GM12875 (cell line): ENCODE data around the gene DTNBP1.

Source experiments
- H3K4me3 ChIP-seq: one replicate; pipeline ENCODE4 v1.5.1; 2011; ENCODE audit warnings: low read depth, low read length, control low read depth
- CTCF ChIP-seq: IDR thresholded peaks from 2 replicates; pipeline ENCODE4 v1.5.1; 2011; ENCODE audit warnings: low read depth, mild to moderate bottlenecking, control low read depth, inconsistent platforms, low read length, moderate library complexity, borderline replicate concordance; ENCODE audit not compliant: insufficient read depth

DTNBP1 gene

GRCh38 chr6:15630202-15630601 is 32.6 kb downstream of the DTNBP1 start:
- no peak for TF ChIP-seq CTCF
- no peak overlapping the region for H3K4me3 ChIP-seq

GRCh38 chr6:15629487-15629886 is 33.3 kb downstream of the DTNBP1 start:
- TF ChIP-seq CTCF: no peak
- H3K4me3 ChIP-seq: no peak overlapping the region

GRCh38 chr6:15628499-15629131 is 34.2 kb downstream of the DTNBP1 start:
- no peak overlapping the region for H3K4me3 ChIP-seq
- TF ChIP-seq CTCF: no peak

- no peak overlapping the region for H3K4me3 ChIP-seq
- TF ChIP-seq CTCF: no peak
Measured at GRCh38 chr6:15627821-15628220, 35.0 kb downstream of the DTNBP1 start.

- no peak overlapping the region for H3K4me3 ChIP-seq
- TF ChIP-seq CTCF: no peak
Measured at GRCh38 chr6:15626878-15627674, 35.8 kb downstream of the DTNBP1 start.

GRCh38 chr6:15626160-15626559 is 36.7 kb downstream of the DTNBP1 start:
- H3K4me3 ChIP-seq: no peak overlapping the region
- no peak for TF ChIP-seq CTCF

GRCh38 chr6:15623276-15624116 is 39.3 kb downstream of the DTNBP1 start:
- no peak for TF ChIP-seq CTCF
- H3K4me3 ChIP-seq: no peak overlapping the region
